Gastroesophageal sphincter (tissue), 3 donors: ENCODE results near the gene RANBP3L.

Source experiments
- EP300 ChIP-seq: sonication (generic); formaldehyde crosslinking; IDR thresholded peaks from one replicate; pipeline ENCODE4 v1.6.1; 2017; ENCODE audit warnings: antibody characterized with exemption, mild to moderate bottlenecking
- POLR2A ChIP-seq, 2 donors: fragments of 450-650 bp; IDR thresholded peaks; one replicate each; pipeline ENCODE4 v1.6.1; 2017; ENCODE audit warnings: antibody characterized with exemption in 2 of 2, mild to moderate bottlenecking in 2 of 2, moderate library complexity in 1 of 2
- POLR2AphosphoS5 ChIP-seq: sonication (generic); formaldehyde crosslinking; IDR thresholded peaks from one replicate; pipeline ENCODE4 v1.6.1; 2017; ENCODE audit warnings: antibody characterized with exemption
- TF ChIP-seq, protein P1 (sequence below), 4 experiments: fragments of 200-600 bp in 2 of 4; fragments of 450-650 bp in 2 of 4; sonication (generic) in 1 of 4; IDR thresholded peaks; one replicate each; pipeline ENCODE4 v1.5.1; 2017 to 2019; ENCODE audit warnings: antibody characterized with exemption in 4 of 4, mild to moderate bottlenecking in 2 of 4, moderate library complexity in 2 of 4

GRCh38 chr5:36337597-36337996 lies 35.9 kb upstream of the RANBP3L start:
- no peak for TF ChIP-seq POLR2A (IDR thresholded peaks at IDR 0.05)
- TF ChIP-seq, protein P1, sequence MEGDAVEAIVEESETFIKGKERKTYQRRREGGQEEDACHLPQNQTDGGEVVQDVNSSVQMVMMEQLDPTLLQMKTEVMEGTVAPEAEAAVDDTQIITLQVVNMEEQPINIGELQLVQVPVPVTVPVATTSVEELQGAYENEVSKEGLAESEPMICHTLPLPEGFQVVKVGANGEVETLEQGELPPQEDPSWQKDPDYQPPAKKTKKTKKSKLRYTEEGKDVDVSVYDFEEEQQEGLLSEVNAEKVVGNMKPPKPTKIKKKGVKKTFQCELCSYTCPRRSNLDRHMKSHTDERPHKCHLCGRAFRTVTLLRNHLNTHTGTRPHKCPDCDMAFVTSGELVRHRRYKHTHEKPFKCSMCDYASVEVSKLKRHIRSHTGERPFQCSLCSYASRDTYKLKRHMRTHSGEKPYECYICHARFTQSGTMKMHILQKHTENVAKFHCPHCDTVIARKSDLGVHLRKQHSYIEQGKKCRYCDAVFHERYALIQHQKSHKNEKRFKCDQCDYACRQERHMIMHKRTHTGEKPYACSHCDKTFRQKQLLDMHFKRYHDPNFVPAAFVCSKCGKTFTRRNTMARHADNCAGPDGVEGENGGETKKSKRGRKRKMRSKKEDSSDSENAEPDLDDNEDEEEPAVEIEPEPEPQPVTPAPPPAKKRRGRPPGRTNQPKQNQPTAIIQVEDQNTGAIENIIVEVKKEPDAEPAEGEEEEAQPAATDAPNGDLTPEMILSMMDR (IDR thresholded peaks at IDR 0.05): no peak
- TF ChIP-seq POLR2AphosphoS5: no peak
- TF ChIP-seq EP300: no peak
